Putamen (tissue), 1 donor: ENCODE data around the gene CORO2B.
"Not testable (repeated sequence)": the region's sequence is repeated elsewhere in the genome, so short reads cannot be mapped to it uniquely, and the experiment has no call there.

Experiments used
- DNase-seq: peaks from one replicate; pipeline ENCODE4 v3.0.0-alpha.2; 2016; ENCODE audit warnings: low spot score

CORO2B gene

GRCh38 chr15:68676926-68677325 is 98.1 kb downstream of the CORO2B start:
- no peak for DNase-seq

GRCh38 chr15:68677996-68678395 is 99.2 kb downstream of the CORO2B start:
- no peak for DNase-seq

GRCh38 chr15:68678746-68679145 is 100.0 kb downstream of the CORO2B start:
- DNase-seq: no peak

GRCh38 chr15:68679161-68679560 is 100.4 kb downstream of the CORO2B start:
- DNase-seq: no peak

GRCh38 chr15:68679961-68680371 is 101.2 kb downstream of the CORO2B start:
- peak; percentile 95 for DNase-seq

- not testable (repeated sequence) for DNase-seq
These were observed 102.0 kb downstream of the CORO2B start for GRCh38 chr15:68680756-68681155.

- no peak for DNase-seq
These were observed 103.0 kb downstream of the CORO2B start for GRCh38 chr15:68681836-68682235.

- DNase-seq: no peak
These were observed 103.5 kb downstream of the CORO2B start for GRCh38 chr15:68682330-68682729.

GRCh38 chr15:68683026-68683425 is 104.2 kb downstream of the CORO2B start:
- DNase-seq: no peak

- DNase-seq: no peak
These were observed 104.8 kb downstream of the CORO2B start for GRCh38 chr15:68683551-68683950.

- no peak for DNase-seq
These were observed 105.7 kb downstream of the CORO2B start for GRCh38 chr15:68684476-68684875.

- no peak for DNase-seq
These were observed 108.4 kb downstream of the CORO2B start for GRCh38 chr15:68687136-68687735.

GRCh38 chr15:68691705-68692104 is 112.9 kb downstream of the CORO2B start:
- no peak for DNase-seq

GRCh38 chr15:68693071-68693470 is 114.3 kb downstream of the CORO2B start:
- no peak for DNase-seq

GRCh38 chr15:68694111-68694510 is 115.3 kb downstream of the CORO2B start:
- DNase-seq: no peak

GRCh38 chr15:68695061-68695595 is 116.3 kb downstream of the CORO2B start:
- DNase-seq: no peak

GRCh38 chr15:68696414-68697363 is 117.9 kb downstream of the CORO2B start:
- no peak for DNase-seq

GRCh38 chr15:68697711-68698690 is 119.2 kb downstream of the CORO2B start:
- no peak for DNase-seq

GRCh38 chr15:68698708-68699107 is 119.9 kb downstream of the CORO2B start:
- DNase-seq: no peak

- DNase-seq: no peak
These were observed 120.5 kb downstream of the CORO2B start for GRCh38 chr15:68699124-68699880.

- no peak for DNase-seq
These were observed 121.2 kb downstream of the CORO2B start for GRCh38 chr15:68699881-68700454.
